Naive thymus-derived CD8-positive, alpha-beta T cell (primary cell): Measurements from ENCODE around the gene GRAMD2B. TPM values are rescaled to one million over a fixed set of nuclear protein-coding genes. Genes with fewer than 3 reads are reported as not detected.
"Not testable (repeated sequence)": the region's sequence is repeated elsewhere in the genome, so short reads cannot be mapped to it uniquely, and the experiment has no call there.

Experiments used
- ATAC-seq, 2 donors: fragments of 150-1000 bp; cut with Tn5 transposase in 1 of 2; sonication (Bioruptor Pico), chemical (Tn5 transposase) in 1 of 2; 1 replicate in 1 of 2; 2 replicates in 1 of 2; pipeline ENCODE4 v1.10.0; 2021; ENCODE audit warnings: mild to moderate bottlenecking in 2 of 2, moderate library complexity in 2 of 2
- POLR2A ChIA-PET: fragments of 350-600 bp; sonication (Branson Sonifier 250); formaldehyde crosslinking; loops from one replicate; lab custom pipeline; 2021; ENCODE audit warnings: antibody characterized with exemption; lab: Charles Lee
- DNase-seq, 10 donors: peaks; one replicate each; pipeline versions ENCODE4 v3.0.0 to v3.0.0-alpha.2; 2020 to 2022
- H3K27ac Mint-ChIP-seq, 10 donors: one replicate each; pipeline ENCODE4 v1.8.0; 2020 to 2022; ENCODE audit warnings: mild to moderate bottlenecking in 10 of 10, mixed read lengths in 10 of 10, moderate library complexity in 4 of 10, inconsistent platforms in 1 of 10
- H3K27me3 Mint-ChIP-seq, 5 donors: one replicate each; pipeline ENCODE4 v1.8.0; 2021 to 2022; ENCODE audit warnings: mixed read lengths in 5 of 5
- H3K36me3 Mint-ChIP-seq, 3 donors: one replicate each; pipeline ENCODE4 v1.8.0; 2020 to 2022; ENCODE audit warnings: mixed read lengths in 3 of 3, mild to moderate bottlenecking in 2 of 3, inconsistent platforms in 1 of 3
- H3K4me1 Mint-ChIP-seq, 4 donors: one replicate each; pipeline ENCODE4 v1.8.0; 2021 to 2022; ENCODE audit warnings: mixed read lengths in 4 of 4
- H3K4me3 Mint-ChIP-seq, 10 donors: one replicate each; pipeline ENCODE4 v1.8.0; 2020 to 2022; ENCODE audit warnings: mild to moderate bottlenecking in 10 of 10, mixed read lengths in 10 of 10, moderate library complexity in 6 of 10, inconsistent platforms in 1 of 10
- H3K9me3 Mint-ChIP-seq, 9 donors: one replicate each; pipeline ENCODE4 v1.8.0; 2020 to 2022; ENCODE audit warnings: mixed read lengths in 9 of 9, mild to moderate bottlenecking in 3 of 9, inconsistent platforms in 1 of 9, moderate library complexity in 1 of 9
- polyA plus RNA-seq, 3 donors: library from polyadenylated mRNA; unstranded; fragments of 300-500 nt; fragmentation: Illumina TruSeq; gene quantifications; one replicate each; pipeline ENCODE4 v1.2.3, GENCODE V29; 2021
- total RNA-seq, 8 experiments: library from RNA in 2 of 8; stranded (reverse) in 2 of 8; gene quantifications; one replicate each; pipeline ENCODE4 v1.2.3 and lab custom pipeline; 2021 to 2026

The GRAMD2B gene
- total and polyA plus RNA-seq, 5 experiments from 2014 or later, result 5.0 to 7.1 (median 6.0) TPM

DNA sequence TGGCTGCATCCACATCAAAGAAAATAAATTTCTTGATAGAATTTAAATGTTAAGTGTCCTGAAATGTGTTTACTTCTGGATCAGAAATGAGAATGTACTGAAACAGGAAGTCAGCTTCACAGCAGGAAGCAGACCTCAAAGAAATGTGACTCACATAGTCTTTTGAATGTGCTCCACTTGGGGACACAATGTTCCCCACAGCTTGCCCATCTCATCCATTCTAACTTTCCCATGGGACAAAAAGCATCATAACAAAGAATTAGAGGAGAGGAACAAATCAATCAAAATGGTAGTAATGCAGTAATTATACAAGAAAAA lies 85.7 kb downstream of the GRAMD2B start:
- no peaks in the 10 kb centered on the region for H3K27me3 Mint-ChIP-seq
- H3K27ac Mint-ChIP-seq, result peak overlapping the region; percentile 83 to 99 (median 95)
- POLR2A ChIA-PET, result interaction anchor here (1.7 kb wide), 1 partner anchor 9 kb away, joined by 9 read pairs; no protein-coding TSS in a partner anchor
- DNase-seq (peak in 3 of 10 donors; percentile 32 to 65 (median 56)), ATAC-seq (peak; percentile 93 to 95)
- peaks cover 0 to 8% (median 0%) of the 10 kb centered on the region in 3 donors for H3K36me3 Mint-ChIP-seq
- H3K4me3 Mint-ChIP-seq, result peak overlapping the region; percentile 78 to 94 (median 86)
- H3K9me3 Mint-ChIP-seq, result peaks cover 0 to 7% (median 0%) of the 10 kb centered on the region in 9 donors
- peaks cover 31 to 64% (median 59%) of the 10 kb centered on the region in 4 donors for H3K4me1 Mint-ChIP-seq

DNA sequence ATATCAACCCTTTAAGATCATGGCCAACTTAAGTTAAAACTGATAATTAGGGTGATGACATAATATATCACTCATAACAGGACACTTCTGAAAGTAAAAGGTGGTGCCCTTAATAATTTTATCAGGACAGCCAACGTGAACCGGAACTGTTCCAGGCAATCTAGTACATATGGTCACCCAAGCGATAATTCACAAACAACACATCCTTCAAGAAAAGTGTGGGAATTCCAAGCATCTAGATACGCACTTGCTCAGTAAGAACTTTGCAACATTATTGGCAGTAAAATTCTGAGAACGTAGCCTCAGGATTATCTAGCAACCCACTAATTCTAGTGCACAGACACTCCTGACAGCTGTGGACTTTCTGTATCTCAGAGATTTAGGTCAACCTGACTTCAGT lies 86.1 kb downstream of the GRAMD2B start:
- Mint-ChIP-seq H3K27me3 (no peaks in the 10 kb centered on the region), H3K4me1 (peaks cover 28 to 61% (median 55%) of the 10 kb centered on the region in 4 donors), H3K27ac (peak overlapping the region; percentile 83 to 99 (median 95)), H3K4me3 (peak overlapping the region in 9 of 10 donors; percentile 78 to 93 (median 86)), H3K36me3 (peaks cover 0 to 8% (median 0%) of the 10 kb centered on the region in 3 donors), H3K9me3 (peaks cover 0 to 7% (median 0%) of the 10 kb centered on the region in 9 donors)
- DNase-seq (no peak), ATAC-seq (no peak)
- POLR2A ChIA-PET, result interaction anchor here (0.7 to 1.7 kb wide), 2 partner anchors 9 to 717 kb away, joined by 3 to 9 read pairs; no protein-coding TSS in a partner anchor

DNA sequence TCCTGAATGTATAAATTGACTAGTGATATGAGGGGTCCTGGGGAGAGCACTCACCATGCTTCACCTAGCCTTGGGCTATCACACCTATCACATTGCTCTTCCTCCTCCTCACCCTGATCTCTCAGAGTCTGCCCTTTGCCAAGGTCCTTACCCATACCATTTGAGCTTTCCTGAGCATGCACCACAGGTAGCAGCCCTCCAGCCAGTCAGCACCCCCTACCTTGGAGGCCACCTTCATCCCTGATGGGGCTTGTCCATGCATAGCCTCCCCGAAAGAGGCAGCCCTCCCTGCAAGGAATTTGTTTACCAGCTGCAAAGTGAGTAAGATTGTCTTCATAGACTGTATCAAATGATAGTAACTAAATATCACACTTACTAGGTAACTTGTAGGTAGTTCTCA lies 88.8 kb downstream of the GRAMD2B start:
- H3K27ac Mint-ChIP-seq, result peak overlapping the region in 8 of 10 donors; percentile 55 to 86 (median 64)

DNA sequence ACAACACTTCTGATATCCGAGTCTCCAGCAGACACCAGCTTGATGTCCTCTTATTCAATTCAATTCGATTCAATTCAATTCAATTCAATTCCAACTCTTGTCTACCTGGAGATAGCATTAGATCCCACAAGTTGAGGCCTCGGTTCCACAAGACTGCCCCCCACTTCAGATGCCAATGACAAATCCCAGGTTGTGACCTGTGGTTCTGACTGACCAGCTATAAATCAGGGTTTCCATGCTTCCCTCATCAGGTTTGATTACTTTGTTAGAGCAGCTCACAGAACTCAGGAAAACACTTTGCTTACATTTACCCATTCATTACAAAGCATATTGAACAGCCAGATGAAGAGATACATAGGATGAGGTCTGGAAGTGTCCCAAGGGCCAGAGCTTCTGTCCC lies 89.2 kb downstream of the GRAMD2B start:
- POLR2A ChIA-PET, result interaction anchor here (0.6 kb wide), 1 partner anchor 9 kb away, joined by 6 read pairs; no protein-coding TSS in a partner anchor
- Mint-ChIP-seq H3K9me3 (peaks cover 0 to 5% (median 0%) of the 10 kb centered on the region in 9 donors), H3K4me1 (peaks cover 26 to 50% (median 41%) of the 10 kb centered on the region in 4 donors), H3K4me3 (no peak overlapping the region), H3K36me3 (peaks cover 0 to 3% (median 0%) of the 10 kb centered on the region in 3 donors), H3K27me3 (no peaks in the 10 kb centered on the region), H3K27ac (peak overlapping the region in 5 of 10 donors; percentile 7 to 78 (median 34))
- DNase-seq, result no peak
- no peak for ATAC-seq

More for the DNA sequence above, 88.8 kb downstream of the GRAMD2B start:
- POLR2A ChIA-PET, result interaction anchor here (0.6 kb wide), 1 partner anchor 9 kb away, joined by 6 read pairs; no protein-coding TSS in a partner anchor
- peaks cover 0 to 5% (median 0%) of the 10 kb centered on the region in 3 donors for H3K36me3 Mint-ChIP-seq
- no peak for ATAC-seq
- peaks cover 0 to 6% (median 0%) of the 10 kb centered on the region in 9 donors for H3K9me3 Mint-ChIP-seq
- H3K4me3 Mint-ChIP-seq, result peak overlapping the region in 2 of 10 donors; percentile 36 to 45
- DNase-seq, result no peak
- no peaks in the 10 kb centered on the region for H3K27me3 Mint-ChIP-seq
- peaks cover 28 to 55% (median 46%) of the 10 kb centered on the region in 4 donors for H3K4me1 Mint-ChIP-seq

DNA sequence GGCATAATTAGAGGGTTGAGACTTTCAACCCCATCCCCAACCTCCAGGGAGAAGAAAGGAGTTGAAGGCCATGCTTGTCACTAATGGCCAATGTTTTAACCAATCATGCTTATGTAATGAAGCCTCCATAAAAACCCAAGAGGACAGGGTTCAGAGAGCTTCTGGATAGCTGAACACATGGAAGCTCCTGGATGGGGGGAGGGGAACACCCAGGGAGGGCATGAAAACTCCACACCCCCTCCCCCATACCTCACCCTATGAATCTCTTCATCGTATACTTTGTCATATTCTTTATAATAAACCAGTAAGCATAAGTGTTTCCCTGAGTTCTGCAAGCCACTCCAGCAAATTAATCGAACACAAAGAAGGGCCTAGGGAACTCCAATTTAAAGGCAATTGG lies 90.1 kb downstream of the GRAMD2B start:
- H3K36me3 Mint-ChIP-seq, result peaks cover 0 to 3% (median 0%) of the 10 kb centered on the region in 3 donors
- H3K4me1 Mint-ChIP-seq, result peaks cover 22 to 42% (median 33%) of the 10 kb centered on the region in 4 donors
- H3K4me3 Mint-ChIP-seq, result no peak overlapping the region
- DNase-seq, result no peak
- H3K27ac Mint-ChIP-seq, result peak overlapping the region in 1 of 10 donors; percentile 32
- peaks cover 0 to 5% (median 0%) of the 10 kb centered on the region in 9 donors for H3K9me3 Mint-ChIP-seq
- ATAC-seq, result no peak
- POLR2A ChIA-PET, result no interaction called here
- H3K27me3 Mint-ChIP-seq, result no peaks in the 10 kb centered on the region

DNA sequence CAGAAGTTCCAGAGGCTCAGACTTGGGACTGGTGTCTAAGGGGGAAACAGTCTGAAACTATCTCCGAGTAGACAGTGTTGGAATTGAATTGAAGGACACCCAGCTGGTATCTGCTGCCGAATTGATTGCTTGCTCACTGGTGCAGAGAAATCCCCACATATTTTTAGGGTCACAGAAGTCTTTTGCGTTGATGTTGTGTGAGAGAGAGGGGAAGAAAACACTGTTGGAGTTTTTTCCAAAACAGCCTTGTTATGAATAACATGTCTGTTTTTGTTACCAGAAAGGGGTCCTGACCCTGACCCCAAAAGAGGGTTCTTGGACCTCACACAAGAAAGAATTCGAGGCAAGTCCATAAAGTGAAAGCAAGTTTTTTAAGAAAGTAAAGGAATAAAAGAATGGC lies 90.5 kb downstream of the GRAMD2B start:
- Mint-ChIP-seq H3K27me3 (no peaks in the 10 kb centered on the region), H3K9me3 (peaks cover 0 to 5% (median 0%) of the 10 kb centered on the region in 9 donors), H3K4me1 (peaks cover 21 to 37% (median 29%) of the 10 kb centered on the region in 4 donors), H3K27ac (peak overlapping the region in 1 of 10 donors; percentile 11), H3K36me3 (no peaks in the 10 kb centered on the region), H3K4me3 (no peak overlapping the region)
- DNase-seq, result no peak
- ATAC-seq, result no peak
- POLR2A ChIA-PET, result no interaction called here

DNA sequence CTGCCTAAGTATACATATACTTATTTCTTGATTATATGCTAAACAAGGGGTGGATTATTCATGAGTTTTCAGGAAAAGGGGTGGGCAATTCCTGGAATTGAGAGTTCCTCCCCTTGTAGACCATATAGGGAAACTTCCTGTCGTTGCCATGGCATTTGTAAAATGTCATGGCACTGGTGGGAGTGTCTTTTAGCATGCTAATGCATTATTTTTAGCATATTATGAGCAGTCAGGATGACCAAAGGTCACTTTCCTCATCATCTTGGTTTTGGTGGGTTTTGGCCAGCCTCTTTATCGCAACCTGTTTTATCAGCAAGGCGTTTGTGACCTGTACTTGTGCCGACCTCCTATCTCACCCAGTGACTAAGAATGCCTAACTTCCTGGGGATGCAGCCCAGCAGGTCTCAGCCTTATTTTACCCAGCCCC lies 90.9 kb downstream of the GRAMD2B start:
- peaks cover 17 to 33% (median 24%) of the 10 kb centered on the region in 4 donors for H3K4me1 Mint-ChIP-seq
- ATAC-seq, result no peak
- H3K27me3 Mint-ChIP-seq, result no peaks in the 10 kb centered on the region
- no peak overlapping the region for H3K4me3 Mint-ChIP-seq
- H3K27ac Mint-ChIP-seq, result no peak overlapping the region
- DNase-seq, result no peak
- H3K9me3 Mint-ChIP-seq, result peaks cover 0 to 2% (median 0%) of the 10 kb centered on the region in 9 donors
- H3K36me3 Mint-ChIP-seq, result no peaks in the 10 kb centered on the region
- POLR2A ChIA-PET, result no interaction called here

DNA sequence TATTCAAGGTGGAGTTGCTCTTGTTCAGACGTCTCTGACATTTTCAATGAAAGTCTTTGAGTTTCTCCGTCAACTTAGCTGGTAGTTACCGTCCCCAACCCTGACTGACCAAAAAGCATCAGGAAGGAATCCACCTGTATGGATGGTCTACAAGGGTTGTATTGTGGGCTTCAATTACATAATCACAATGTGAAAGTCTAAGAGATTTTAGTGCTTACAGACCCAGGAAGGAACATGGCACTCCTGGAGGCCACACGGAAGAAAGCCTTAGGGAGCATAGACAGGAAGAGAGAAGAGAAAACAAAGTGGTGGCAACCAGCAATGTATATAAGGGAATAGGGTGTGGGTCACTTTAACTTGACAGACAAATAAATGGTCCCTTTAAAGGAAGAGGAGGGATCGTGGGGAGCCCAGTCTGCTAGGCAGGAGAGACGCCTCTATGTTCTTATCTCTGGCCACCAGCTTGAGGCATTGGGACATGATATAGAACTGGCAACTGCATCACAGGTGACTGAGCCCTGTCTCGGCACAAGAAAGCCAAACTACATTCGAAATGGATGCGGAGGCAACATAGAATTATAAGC lies 91.4 kb downstream of the GRAMD2B start:
- POLR2A ChIA-PET, result no interaction called here
- DNase-seq (no peak), ATAC-seq (no peak)
- H3K27me3 Mint-ChIP-seq, result no peaks in the 10 kb centered on the region
- peaks cover 0 to 2% (median 0%) of the 10 kb centered on the region in 9 donors for H3K9me3 Mint-ChIP-seq
- H3K4me1 Mint-ChIP-seq, result peaks cover 17 to 31% (median 20%) of the 10 kb centered on the region in 4 donors
- no peaks in the 10 kb centered on the region for H3K36me3 Mint-ChIP-seq
- H3K27ac Mint-ChIP-seq, result peak overlapping the region in 2 of 10 donors; percentile 24 to 73
- H3K4me3 Mint-ChIP-seq, result no peak overlapping the region

DNA sequence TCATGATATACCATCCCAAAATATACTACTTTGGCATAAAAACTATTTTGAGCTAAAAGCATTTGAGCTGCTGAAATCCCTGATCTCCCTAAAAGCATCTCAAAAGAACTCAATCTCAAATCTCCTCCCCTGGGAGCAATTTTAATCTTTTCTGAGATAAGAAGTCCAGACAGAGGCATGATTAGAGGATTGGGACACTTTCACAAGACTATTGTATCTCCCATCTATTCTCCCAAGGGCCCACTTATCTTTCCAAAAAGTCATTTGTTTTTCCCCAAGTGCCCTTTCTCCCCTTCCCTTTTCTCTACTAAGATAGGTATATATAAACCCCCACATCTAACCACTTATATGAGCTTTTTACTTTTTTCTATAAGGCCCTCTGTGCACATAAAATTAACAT lies 92.1 kb downstream of the GRAMD2B start:
- Mint-ChIP-seq H3K4me3 (no peak overlapping the region), H3K27ac (peak overlapping the region in 1 of 10 donors; percentile 7), H3K4me1 (peaks cover 13 to 31% (median 17%) of the 10 kb centered on the region in 4 donors), H3K27me3 (peaks cover 0 to 1% (median 0%) of the 10 kb centered on the region in 5 donors), H3K36me3 (no peaks in the 10 kb centered on the region), H3K9me3 (peaks cover 0 to 2% (median 0%) of the 10 kb centered on the region in 9 donors)
- POLR2A ChIA-PET, result no interaction called here
- no peak for ATAC-seq
- DNase-seq, result no peak

DNA sequence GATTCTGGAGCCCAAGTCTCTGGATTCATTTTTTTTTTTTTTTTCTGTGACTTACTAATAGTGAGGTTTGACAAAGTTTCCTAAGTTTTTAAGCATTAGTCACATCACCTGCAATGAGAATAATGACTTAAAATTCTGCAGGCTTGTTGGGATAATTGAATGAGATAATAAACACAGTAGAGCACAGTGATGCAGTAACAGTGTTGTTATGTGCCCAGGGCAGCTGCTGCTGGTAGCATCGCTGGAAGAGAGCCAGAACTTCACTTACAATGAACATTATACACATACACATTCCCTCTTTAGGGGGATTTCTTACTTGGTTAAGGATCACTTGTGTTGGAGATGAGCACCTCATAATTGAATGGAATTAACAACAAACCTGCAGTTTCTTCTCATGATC lies 92.9 kb downstream of the GRAMD2B start:
- no peaks in the 10 kb centered on the region for H3K36me3 Mint-ChIP-seq
- no peaks in the 10 kb centered on the region for H3K9me3 Mint-ChIP-seq
- ATAC-seq, result no peak
- DNase-seq, result no peak
- peaks cover 5 to 26% (median 10%) of the 10 kb centered on the region in 4 donors for H3K4me1 Mint-ChIP-seq
- H3K27me3 Mint-ChIP-seq, result peaks cover 0 to 1% (median 0%) of the 10 kb centered on the region in 5 donors
- H3K27ac Mint-ChIP-seq, result no peak overlapping the region
- H3K4me3 Mint-ChIP-seq, result no peak overlapping the region
- POLR2A ChIA-PET, result no interaction called here

DNA sequence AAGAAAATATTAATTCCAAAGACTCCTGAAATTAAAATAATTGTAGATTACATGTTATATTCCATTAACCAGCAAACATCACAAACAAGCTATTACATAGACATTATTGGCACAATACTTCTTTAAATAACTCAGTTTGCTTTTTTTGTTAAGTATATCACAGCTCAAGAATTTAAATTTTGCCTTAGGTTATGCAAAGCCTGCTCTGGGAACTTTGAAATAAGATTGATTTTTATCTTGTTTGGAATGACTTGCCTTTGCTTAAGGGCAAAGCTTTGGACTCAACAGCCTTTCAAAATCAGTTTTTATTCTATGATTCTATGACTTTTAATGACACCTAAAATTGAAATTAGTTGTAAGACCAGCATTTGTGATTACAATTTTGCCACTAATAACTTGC lies 93.6 kb downstream of the GRAMD2B start:
- H3K4me1 Mint-ChIP-seq, result peaks cover 2 to 24% (median 9%) of the 10 kb centered on the region in 4 donors
- POLR2A ChIA-PET, result interaction anchor here (1.3 kb wide), 1 partner anchor 67 kb away, joined by 4 read pairs; no protein-coding TSS in a partner anchor
- peaks cover 0 to 1% (median 0%) of the 10 kb centered on the region in 5 donors for H3K27me3 Mint-ChIP-seq
- no peak overlapping the region for H3K4me3 Mint-ChIP-seq
- no peak overlapping the region for H3K27ac Mint-ChIP-seq
- no peak for ATAC-seq
- DNase-seq, result no peak
- H3K9me3 Mint-ChIP-seq, result no peaks in the 10 kb centered on the region
- H3K36me3 Mint-ChIP-seq, result no peaks in the 10 kb centered on the region

DNA sequence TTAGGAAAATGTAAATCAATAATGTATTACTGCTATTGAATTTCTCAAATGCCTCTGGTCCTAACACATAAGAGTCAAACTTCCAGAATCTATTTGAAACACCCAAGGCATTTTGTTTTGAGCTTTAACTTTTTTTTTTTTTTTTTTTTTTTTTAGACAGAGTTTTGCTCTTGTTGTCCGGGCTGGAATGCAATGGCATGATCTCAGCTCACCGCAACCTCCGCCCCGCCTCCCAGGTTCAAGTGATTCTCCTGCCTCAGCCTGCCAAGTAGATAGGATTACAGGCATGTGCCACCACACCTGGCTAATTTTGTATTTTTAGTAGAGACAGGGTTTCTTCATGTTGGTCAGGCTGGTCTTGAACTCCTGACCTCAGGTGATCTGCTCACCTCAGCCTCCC lies 96.0 kb downstream of the GRAMD2B start:
- ATAC-seq, POLR2A ChIA-PET: not testable (repeated sequence)

More for the DNA sequence above, 96.0 kb downstream of the GRAMD2B start:
- H3K27ac Mint-ChIP-seq, H3K27me3 Mint-ChIP-seq, H3K4me3 Mint-ChIP-seq, H3K9me3 Mint-ChIP-seq, H3K36me3 Mint-ChIP-seq, H3K4me1 Mint-ChIP-seq, DNase-seq: not testable (repeated sequence)
